Right lung (tissue), 5 donors: ENCODE data around the gene XYLB. TPM values are rescaled to one million over a fixed set of nuclear protein-coding genes. Genes with fewer than 3 reads are reported as not detected.
A peak's percentile ranks its signal among the peaks of the same experiment; 100 is the strongest.

Experiments
- DNase-seq, 2 donors: peaks; one replicate each; pipeline ENCODE4 v3.0.0-alpha.2; 2013
- polyA plus RNA-seq, 5 donors: library from polyadenylated mRNA; unstranded; fragments of 120-200 nt; gene quantifications; one replicate each; pipeline versions ENCODE4 v1.2.1 to v1.2.3, GENCODE V29; 2013; ENCODE audit warnings: inconsistent platforms in 1 of 5, low replicate concordance in 1 of 5; ENCODE audit not compliant: insufficient read length in 5 of 5, insufficient read depth in 1 of 5

Gene XYLB
- polyA plus RNA-seq, 5 donors = 4.5 to 8.3 (median 6.6) TPM

- peak; percentile 58 to 59 for DNase-seq
Measured at GRCh38 chr3:38454884-38455638, 108.5 kb downstream of the XYLB start.

- no peak for DNase-seq
Measured at GRCh38 chr3:38455639-38456430, 109.2 kb downstream of the XYLB start.

- no peak for DNase-seq
Measured at GRCh38 chr3:38457111-38458003, 110.8 kb downstream of the XYLB start.

- DNase-seq = peak; percentile 22 to 31
Measured at GRCh38 chr3:38458796-38459498, 112.4 kb downstream of the XYLB start.

DNA sequence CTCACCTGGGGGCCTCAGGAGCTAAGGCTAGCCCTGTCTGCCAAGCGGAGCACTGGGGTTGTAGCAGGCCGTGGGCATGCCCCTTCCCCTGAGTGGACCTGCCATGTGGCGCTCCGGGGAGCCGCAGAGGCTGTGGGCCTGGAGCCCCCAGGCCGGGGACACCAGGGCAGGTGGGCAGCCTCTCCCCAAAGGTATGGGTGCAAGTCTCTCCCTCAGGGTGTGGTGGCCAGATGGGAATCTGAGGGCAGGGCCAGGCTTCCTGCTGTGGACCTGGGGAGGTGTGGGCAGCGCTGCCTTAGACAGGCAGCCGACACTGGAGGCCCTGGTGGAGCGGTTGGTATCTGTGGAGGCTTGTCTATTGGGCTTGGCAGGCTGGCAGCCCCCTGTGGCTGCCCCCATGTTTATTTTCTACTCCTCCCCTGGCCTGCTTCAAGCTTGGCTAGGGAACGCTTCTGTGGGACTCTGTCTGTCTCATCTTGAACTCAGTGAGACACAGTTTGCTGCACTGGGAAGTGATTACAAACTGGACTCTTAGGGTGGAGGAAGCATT is 113.0 kb downstream of the XYLB start:
- DNase-seq = no peak

DNA sequence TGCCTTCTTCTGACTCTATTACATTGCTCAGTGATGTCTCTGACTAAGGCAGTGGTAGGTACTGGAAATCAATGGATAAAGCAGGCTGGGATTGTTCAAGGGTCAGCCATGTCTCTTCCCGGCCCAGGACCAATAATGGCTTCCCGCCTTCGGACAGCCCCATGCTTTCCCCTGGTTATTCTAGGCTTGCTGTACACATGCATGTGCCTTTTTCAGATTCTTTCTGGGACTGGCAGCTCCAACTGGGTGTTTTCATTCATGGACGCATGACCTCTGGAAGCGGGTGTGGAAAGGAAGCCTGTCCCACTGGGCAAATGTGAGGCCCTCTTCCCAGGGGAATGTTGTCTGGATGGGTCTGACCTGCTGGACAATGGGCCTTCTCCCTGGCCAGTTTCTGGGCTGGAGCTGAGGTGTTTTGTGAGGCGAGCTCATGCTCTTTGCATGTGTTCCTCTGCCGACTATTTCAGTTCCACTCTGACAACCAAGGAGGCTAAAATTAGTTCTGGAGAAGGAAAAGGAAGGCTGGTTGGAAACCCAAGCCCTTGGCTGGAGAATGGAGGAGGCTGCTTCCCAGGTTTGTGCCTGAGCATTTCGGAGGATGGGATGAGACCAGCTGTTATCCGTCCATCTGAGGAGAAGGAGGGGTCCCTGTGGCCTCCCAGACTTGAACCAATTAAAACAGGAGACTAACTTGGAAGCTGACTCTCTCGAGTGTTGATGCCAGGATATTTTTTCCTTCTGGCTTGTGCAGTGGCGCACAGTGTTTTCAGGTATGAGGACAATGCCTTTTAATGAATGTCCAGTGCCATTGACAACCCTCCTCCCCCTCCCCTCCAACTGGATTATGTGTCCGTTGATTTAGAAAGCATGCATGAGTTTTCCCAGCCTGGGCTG is 114.0 kb downstream of the XYLB start:
- no peak for DNase-seq

Other genes starting within 250 kb of the XYLB start
- gene ACAA1, start 209.7 kb upstream of the XYLB start, polyA plus RNA-seq = 10 to 100 TPM; 53.7 to 70.1 (median 61.8) TPM
- gene MYD88, start 208.1 kb upstream of the XYLB start, polyA plus RNA-seq = 10 to 100 TPM; 38.4 to 43.9 (median 41.6) TPM
- 10 to 100 TPM; 35.9 to 56.0 (median 44.9) TPM for gene OXSR1, start 181.2 kb upstream of the XYLB start, polyA plus RNA-seq
- under 1 TPM; 0.06 to 0.24 (median 0.10) TPM for gene SLC22A13, start 81.0 kb upstream of the XYLB start, polyA plus RNA-seq
- gene SLC22A14, start 64.5 kb upstream of the XYLB start, polyA plus RNA-seq = under 1 TPM; 0.11 to 0.24 (median 0.14) TPM
- gene ACVR2B, start 107.1 kb downstream of the XYLB start, polyA plus RNA-seq = 10 to 100 TPM in 3 of 5 donors, 1 to 10 TPM in 2; 6.8 to 12.2 (median 10.1) TPM
- gene EXOG, start 149.6 kb downstream of the XYLB start, polyA plus RNA-seq = 10 to 100 TPM; 15.4 to 25.4 (median 21.0) TPM